Osteocyte (in vitro differentiated cells): ENCODE data around the gene SLC29A2. TPM values are rescaled to one million over a fixed set of nuclear protein-coding genes. Genes with fewer than 3 reads are reported as not detected.
"Not testable (repeated sequence)": the region's sequence is repeated elsewhere in the genome, so short reads cannot be mapped to it uniquely, and the experiment has no call there.

ENCODE experiments used
- DNase-seq: peaks from one replicate; pipeline ENCODE4 v3.0.0; 2021; ENCODE audit warnings: mixed read lengths; ENCODE audit not compliant: unreplicated experiment; ENCODE audit errors: extremely low spot score
- H3K27ac Mint-ChIP-seq: one replicate; pipeline ENCODE4 v1.8.0; 2021; ENCODE audit warnings: mild to moderate bottlenecking, mixed read lengths; ENCODE audit not compliant: unreplicated experiment
- H3K27me3 Mint-ChIP-seq: one replicate; pipeline ENCODE4 v1.8.0; 2021; ENCODE audit warnings: mixed read lengths; ENCODE audit not compliant: unreplicated experiment
- H3K36me3 Mint-ChIP-seq: one replicate; pipeline ENCODE4 v1.8.0; 2021; ENCODE audit warnings: mixed read lengths; ENCODE audit not compliant: unreplicated experiment
- H3K4me1 Mint-ChIP-seq: one replicate; pipeline ENCODE4 v1.8.0; 2021; ENCODE audit warnings: mixed read lengths; ENCODE audit not compliant: unreplicated experiment
- H3K4me3 Mint-ChIP-seq: one replicate; pipeline ENCODE4 v1.8.0; 2021; ENCODE audit warnings: mild to moderate bottlenecking, moderate library complexity, mixed read lengths; ENCODE audit not compliant: unreplicated experiment
- H3K9me3 Mint-ChIP-seq: one replicate; pipeline ENCODE4 v1.8.0; 2021; ENCODE audit warnings: mixed read lengths; ENCODE audit not compliant: unreplicated experiment
- total RNA-seq: library from RNA; stranded (reverse); gene quantifications from 2 replicates; pipeline ENCODE4 v1.2.1, GENCODE V29; 2021
- TF ChIP-seq, protein P1 (sequence below): fragments of 200-600 bp; sonication (generic); IDR thresholded peaks from 2 replicates; pipeline ENCODE4 v1.5.0; 2021; ENCODE audit warnings: antibody characterized with exemption, mild to moderate bottlenecking, moderate library complexity

SLC29A2 gene
- total RNA-seq, 1 donor from 2014 or later, result 3.6 TPM

DNA sequence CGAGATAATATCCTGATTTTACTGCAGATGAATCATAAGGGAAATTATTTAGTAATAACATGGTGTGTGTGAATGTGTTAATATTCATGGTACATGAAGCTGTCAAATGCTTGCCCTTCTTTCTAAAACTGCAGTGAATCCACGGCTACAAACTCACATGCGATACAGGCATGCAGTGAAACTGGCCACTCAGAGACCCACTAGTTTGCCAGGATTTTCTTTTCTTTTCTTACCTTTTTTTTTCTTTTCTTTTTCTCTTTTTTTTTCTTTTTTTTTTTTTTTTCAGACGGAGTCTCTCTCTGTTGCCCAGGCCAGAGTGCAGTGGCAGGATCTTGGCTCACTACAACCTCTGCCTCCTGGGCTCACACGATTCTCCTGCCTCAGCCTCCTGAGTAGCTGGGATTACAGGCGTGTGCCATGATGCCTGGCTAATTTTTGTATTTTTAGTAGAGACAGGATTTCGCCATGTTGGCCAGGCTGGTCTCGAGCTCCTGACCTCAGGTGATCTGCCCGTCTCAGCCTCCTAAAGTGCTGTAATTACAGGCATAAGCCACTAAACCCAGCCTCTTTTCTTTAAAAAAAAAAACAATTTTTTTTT, 2.2 kb upstream of the SLC29A2 start:
- peaks cover 17% of the 10 kb centered on the region for H3K4me1 Mint-ChIP-seq
- not testable (repeated sequence) for H3K9me3 Mint-ChIP-seq, H3K36me3 Mint-ChIP-seq, DNase-seq, H3K4me3 Mint-ChIP-seq, H3K27ac Mint-ChIP-seq
- peaks cover 16% of the 10 kb centered on the region for H3K27me3 Mint-ChIP-seq

DNA sequence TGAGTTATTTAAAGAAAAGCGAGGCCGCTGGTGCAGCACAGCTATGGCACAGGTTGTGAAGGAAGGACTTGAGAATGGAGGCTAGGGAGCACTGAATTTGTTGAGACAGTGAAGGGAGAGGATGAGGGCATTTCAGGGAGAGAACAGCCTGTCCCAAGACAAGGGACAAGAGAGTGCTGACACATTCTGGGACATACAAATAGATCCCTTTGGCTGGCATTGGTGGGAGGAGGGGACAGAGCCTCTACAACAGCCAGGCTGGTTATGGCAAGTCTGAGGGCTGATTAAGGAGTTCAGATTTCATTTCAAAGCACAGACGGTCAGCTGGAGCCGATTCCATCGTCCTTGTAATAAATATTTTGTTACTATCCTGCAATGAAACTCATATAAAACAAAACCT, 1.7 kb upstream of the SLC29A2 start:
- Mint-ChIP-seq H3K27ac (no peak overlapping the region), H3K4me1 (peaks cover 17% of the 10 kb centered on the region), H3K9me3 (no peaks in the 10 kb centered on the region), H3K27me3 (peaks cover 16% of the 10 kb centered on the region), H3K4me3 (no peak overlapping the region), H3K36me3 (no peaks in the 10 kb centered on the region)
- TF ChIP-seq, protein P1, sequence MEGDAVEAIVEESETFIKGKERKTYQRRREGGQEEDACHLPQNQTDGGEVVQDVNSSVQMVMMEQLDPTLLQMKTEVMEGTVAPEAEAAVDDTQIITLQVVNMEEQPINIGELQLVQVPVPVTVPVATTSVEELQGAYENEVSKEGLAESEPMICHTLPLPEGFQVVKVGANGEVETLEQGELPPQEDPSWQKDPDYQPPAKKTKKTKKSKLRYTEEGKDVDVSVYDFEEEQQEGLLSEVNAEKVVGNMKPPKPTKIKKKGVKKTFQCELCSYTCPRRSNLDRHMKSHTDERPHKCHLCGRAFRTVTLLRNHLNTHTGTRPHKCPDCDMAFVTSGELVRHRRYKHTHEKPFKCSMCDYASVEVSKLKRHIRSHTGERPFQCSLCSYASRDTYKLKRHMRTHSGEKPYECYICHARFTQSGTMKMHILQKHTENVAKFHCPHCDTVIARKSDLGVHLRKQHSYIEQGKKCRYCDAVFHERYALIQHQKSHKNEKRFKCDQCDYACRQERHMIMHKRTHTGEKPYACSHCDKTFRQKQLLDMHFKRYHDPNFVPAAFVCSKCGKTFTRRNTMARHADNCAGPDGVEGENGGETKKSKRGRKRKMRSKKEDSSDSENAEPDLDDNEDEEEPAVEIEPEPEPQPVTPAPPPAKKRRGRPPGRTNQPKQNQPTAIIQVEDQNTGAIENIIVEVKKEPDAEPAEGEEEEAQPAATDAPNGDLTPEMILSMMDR, result no peak
- no peak for DNase-seq

DNA sequence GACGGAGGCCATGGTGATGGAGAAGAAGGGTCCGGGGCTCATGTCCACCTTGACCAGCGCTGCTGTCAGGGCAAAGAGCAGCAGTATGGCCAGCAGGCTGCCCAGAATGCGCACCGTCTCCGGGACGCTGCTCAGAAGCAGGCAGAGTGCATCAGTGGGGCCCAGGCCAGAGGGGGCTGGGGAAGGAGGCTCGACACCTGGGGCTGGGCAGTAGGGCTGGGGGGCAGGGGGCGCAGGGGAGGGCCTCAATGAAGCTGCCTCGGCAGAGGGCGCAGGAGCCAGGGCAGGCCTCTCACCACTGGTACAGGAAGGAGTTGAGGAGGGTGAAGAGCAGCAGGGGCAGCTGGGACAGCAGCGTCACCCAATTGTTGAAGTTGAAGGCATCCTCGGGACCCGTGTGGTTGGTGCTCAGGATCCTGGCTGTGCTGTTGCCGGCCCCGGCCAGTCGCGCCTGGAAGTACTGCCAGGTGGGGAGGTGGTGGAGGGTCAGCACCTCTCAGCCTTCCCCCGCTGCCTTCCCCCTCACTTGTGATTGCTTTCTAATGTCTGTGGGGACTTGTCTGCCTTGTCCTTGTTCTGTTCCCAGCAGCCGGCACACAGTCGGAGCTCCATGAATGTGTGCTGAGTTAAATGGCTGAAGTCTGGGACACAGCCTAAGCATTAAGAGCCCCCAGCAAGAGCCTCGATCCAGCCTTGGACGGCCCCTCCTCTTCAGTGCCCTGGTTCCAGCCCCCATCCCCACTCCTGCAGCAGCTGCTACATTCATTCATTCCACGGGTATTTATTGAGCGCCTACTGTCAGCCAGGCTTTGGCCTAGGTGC, 2.3 kb downstream of the SLC29A2 start:
- TF ChIP-seq, protein P1, result no peak
- no peak overlapping the region for H3K4me3 Mint-ChIP-seq
- H3K4me1 Mint-ChIP-seq, result peaks cover 17% of the 10 kb centered on the region
- H3K36me3 Mint-ChIP-seq, result no peaks in the 10 kb centered on the region
- H3K9me3 Mint-ChIP-seq, result no peaks in the 10 kb centered on the region
- DNase-seq, result no peak
- peaks cover 8% of the 10 kb centered on the region for H3K27me3 Mint-ChIP-seq
- peak overlapping the region; percentile 87 for H3K27ac Mint-ChIP-seq

DNA sequence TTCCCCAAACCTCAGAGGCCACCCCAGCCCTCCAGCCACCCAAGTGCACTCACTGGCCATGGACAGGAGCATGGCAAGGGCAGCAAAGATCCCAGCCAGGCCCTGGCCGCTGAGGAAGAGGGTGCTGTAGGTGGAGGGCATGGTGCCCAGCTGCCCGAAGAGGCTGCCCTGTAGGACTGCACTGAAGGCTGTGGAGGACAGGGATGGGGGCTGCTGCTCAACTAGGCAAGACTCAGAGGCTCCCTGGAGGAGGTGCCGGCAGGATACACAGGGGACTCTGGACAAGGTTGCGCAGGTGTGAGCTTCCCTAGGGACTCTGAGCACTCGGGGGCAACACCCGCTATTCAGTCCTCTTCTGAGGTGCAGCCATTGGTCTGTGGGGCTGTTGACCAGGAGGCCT, 3.1 kb downstream of the SLC29A2 start:
- no peak overlapping the region for H3K4me3 Mint-ChIP-seq
- TF ChIP-seq, protein P1, result no peak
- H3K27me3 Mint-ChIP-seq, result peaks cover 8% of the 10 kb centered on the region
- no peak overlapping the region for H3K27ac Mint-ChIP-seq
- no peaks in the 10 kb centered on the region for H3K36me3 Mint-ChIP-seq
- DNase-seq, result no peak
- peaks cover 17% of the 10 kb centered on the region for H3K4me1 Mint-ChIP-seq
- no peaks in the 10 kb centered on the region for H3K9me3 Mint-ChIP-seq

DNA sequence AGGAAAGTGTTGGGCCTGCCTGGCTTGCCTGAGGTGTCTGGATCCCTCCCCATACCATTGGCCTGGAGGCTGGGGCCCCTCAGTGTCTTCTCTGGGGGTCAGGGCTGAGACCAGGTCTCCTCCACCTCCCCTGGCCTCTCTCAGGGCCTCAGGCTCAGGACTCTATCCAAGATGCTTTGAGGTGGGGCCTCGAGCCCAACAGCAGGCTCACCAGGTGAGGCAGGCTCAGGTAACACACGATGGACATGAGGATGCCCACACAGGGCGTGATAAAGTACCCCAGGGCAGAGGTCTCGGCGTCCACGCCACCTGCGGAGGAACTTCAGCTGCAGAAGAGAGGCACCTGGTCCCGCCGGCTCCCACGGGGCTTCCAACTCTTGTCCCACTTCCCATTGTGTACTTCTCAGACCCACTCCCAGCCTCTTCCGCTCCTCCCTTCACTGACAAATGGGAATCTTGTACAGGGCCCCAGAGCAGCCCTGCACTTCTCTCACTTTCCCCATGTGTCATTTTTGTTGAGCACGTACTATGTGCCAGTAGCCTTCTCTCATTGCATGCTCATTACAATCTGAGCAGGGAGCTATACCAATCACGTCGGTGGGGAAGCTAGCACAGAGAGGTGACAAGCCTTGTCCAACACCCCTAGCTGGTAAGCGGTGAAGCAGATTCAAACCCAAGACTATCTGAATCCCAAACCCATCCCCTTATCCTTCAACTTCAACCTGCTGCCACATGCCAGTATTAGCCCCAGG, 3.8 kb downstream of the SLC29A2 start:
- peaks cover 2% of the 10 kb centered on the region for H3K27me3 Mint-ChIP-seq
- H3K36me3 Mint-ChIP-seq, result no peaks in the 10 kb centered on the region
- TF ChIP-seq, protein P1, result no peak
- H3K9me3 Mint-ChIP-seq, result no peaks in the 10 kb centered on the region
- DNase-seq, result no peak
- H3K4me3 Mint-ChIP-seq, result no peak overlapping the region
- H3K27ac Mint-ChIP-seq, result no peak overlapping the region
- H3K4me1 Mint-ChIP-seq, result peaks cover 17% of the 10 kb centered on the region
